GM12892 (cell line): ENCODE measurements around the gene ITPR1.

Experiments
- POLR2A ChIP-seq: IDR thresholded peaks from 2 replicates; pipeline ENCODE4 v1.6.1; 2011; ENCODE audit warnings: low read depth, low read length, control low read depth
- POLR2AphosphoS5 ChIP-seq: IDR thresholded peaks from 2 replicates; pipeline ENCODE4 v1.6.1; 2011; ENCODE audit warnings: low read depth, low read length, control low read depth
- TAF1 ChIP-seq: IDR thresholded peaks from 2 replicates; pipeline ENCODE4 v1.6.1; 2011; ENCODE audit warnings: low read depth, mild to moderate bottlenecking, control low read depth, low read length, borderline replicate concordance

- TF ChIP-seq POLR2A (no peak), POLR2AphosphoS5 (no peak), TAF1 (no peak)
Measured at GRCh38 chr3:4707324-4707723, 214.2 kb downstream of the ITPR1 start.
